ENCODE measurements around the gene DFFB. TPM values are rescaled to one million over a fixed set of nuclear protein-coding genes. Genes with fewer than 3 reads are reported as not detected.

The DFFB gene
- total and polyA plus RNA-seq, 2 donors (not counting 3 experiments of a cell fraction or from before 2014, with no cell fraction given) = 11.7 to 11.8 TPM

GRCh38 chr1:3869751-3870301 is 12.6 kb downstream of the DFFB start:
- intact Hi-C loops (cut with micrococcal nuclease) (no loop called here), dilution Hi-C loops (cut with MboI; ENCODE audit: extremely low pct_ligation_motif_present, low sequenced_read_pairs) (no loop called here)
- no peak for DNase-seq (ENCODE audit: low read depth, low spot score)
- POLR2A ChIA-PET = no interaction called here
- Histone ChIP-seq H3K9me1 (replicated peaks; ENCODE audit: control insufficient read depth, extremely low read depth, insufficient read depth, low read length) (no peaks in the 10 kb centered on the region), H3K4me1 (ENCODE audit: control insufficient read depth, extremely low read depth, insufficient read depth, low read length) (no peaks in the 10 kb centered on the region), H4K20me1 (replicated peaks; ENCODE audit: control insufficient read depth, extremely low read depth, insufficient read depth, low read length) (no peaks in the 10 kb centered on the region), H3K4me2 (ENCODE audit: insufficient read depth, low read length) (no peak overlapping the region), H3K4me3 (replicated peaks in 1 of 3; ENCODE audit: insufficient read depth in 1 of 3, low read depth in 1 of 3, low read length in 3 of 3) (no peak overlapping the region), H3K27me3 (ENCODE audit: control insufficient read depth in 2 of 2, insufficient read depth in 2 of 2, low read length in 2 of 2) (no peaks in the 10 kb centered on the region), H3K9me3 (replicated peaks; ENCODE audit: control insufficient read depth, insufficient read depth, low read length) (no peaks in the 10 kb centered on the region), H3K9ac (replicated peaks; ENCODE audit: extremely low read depth, insufficient read depth, low read length) (no peak overlapping the region), H3K27ac (ENCODE audit: insufficient read depth, low read depth, low read length) (no peak overlapping the region), H3K79me2 (ENCODE audit: control insufficient read depth, insufficient read depth, low read length) (no peaks in the 10 kb centered on the region), H3K36me3 (ENCODE audit: control insufficient read depth in 2 of 2, extremely low read depth in 1 of 2, insufficient read depth in 2 of 2, low read length in 2 of 2) (peaks cover 0 to 10% of the 10 kb centered on the region in 2 experiments), H2AFZ (ENCODE audit: low read depth, low read length) (no peak overlapping the region)
- TF ChIP-seq CTCF (IDR thresholded peaks at IDR 0.05; ENCODE audit: extremely low read depth in 1 of 2, insufficient read depth in 1 of 2, low read depth in 1 of 2, low read length in 2 of 2) (no peak), MYC (IDR thresholded peaks at IDR 0.05; ENCODE audit: low read depth, low read length) (no peak), JUN (IDR thresholded peaks at IDR 0.05; ENCODE audit: borderline replicate concordance, insufficient read depth, insufficient read length, low read depth) (no peak), POLR2A (IDR thresholded peaks at IDR 0.05; ENCODE audit: low read depth, low read length) (no peak), GATA2 (IDR thresholded peaks at IDR 0.05; ENCODE audit: insufficient read depth, insufficient read length, low read depth, low read length) (no peak), POLR2AphosphoS5 (IDR thresholded peaks at IDR 0.05; ENCODE audit: insufficient read depth, low read depth, low read length) (no peak), EZH2 (IDR thresholded peaks at IDR 0.05; ENCODE audit: borderline replicate concordance, low read depth, low read length, severe bottlenecking) (no peak), FOS (IDR thresholded peaks at IDR 0.05; ENCODE audit: borderline replicate concordance, insufficient read depth, low read length) (no peak)
- TF ChIP-seq, protein P1, sequence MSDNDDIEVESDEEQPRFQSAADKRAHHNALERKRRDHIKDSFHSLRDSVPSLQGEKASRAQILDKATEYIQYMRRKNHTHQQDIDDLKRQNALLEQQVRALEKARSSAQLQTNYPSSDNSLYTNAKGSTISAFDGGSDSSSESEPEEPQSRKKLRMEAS (IDR thresholded peaks at IDR 0.05; ENCODE audit: insufficient read depth, insufficient read length) = no peak
- CTCF ChIA-PET = no interaction called here
- no peak for FAIRE-seq
- no TSS peak for BruUV-seq (replicated peaks)
